NCI-H510A (cell line): ENCODE results near the gene L1CAM.

ENCODE experiments used
- DNase-seq: peaks from one replicate; lab custom pipeline; 2025; lab: John Stamatoyannopoulos, UW

The L1CAM gene

DNA sequence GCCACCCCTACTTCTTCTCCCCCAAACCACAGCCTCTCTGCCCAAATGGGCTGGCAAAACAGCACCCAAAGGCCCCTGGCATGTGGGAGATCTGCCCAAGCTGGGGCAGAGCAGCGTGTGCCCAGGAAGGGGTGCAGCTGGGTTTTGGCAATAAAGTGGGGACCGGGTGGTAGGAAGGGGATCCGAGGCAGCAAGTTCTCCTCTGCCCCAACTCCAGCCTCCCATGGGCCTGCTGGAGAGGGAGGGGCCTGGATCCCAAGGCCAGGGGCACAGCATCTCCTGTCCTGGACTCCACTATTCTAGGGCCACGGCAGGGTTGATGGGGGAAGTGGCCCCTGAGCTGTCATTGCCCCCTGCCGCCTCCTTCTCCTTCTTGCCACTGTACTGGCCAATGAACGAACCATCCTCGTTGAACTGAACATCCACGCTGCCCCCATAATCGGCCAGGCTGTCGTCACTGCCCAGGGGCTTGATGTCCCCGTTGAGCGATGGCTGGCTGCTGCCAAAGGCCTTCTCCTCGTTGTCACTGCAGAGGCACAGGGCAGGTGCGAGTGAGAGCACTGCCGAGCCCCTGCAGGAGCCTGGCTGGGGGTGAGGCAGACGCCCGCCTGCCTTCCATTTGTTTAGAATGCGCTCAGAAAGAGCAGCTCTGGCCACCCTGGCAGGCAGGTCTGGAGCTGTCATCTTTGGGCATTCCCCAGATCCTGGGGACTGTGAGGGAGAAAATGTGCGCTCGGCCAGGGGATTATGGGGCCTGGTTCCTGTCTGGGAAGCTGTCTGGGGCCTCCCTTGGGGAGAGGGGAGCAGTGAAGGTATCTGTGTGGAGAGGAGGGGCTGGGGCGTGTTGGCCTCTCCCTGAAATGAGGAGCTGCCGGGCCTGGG lies 23.4 kb downstream of the L1CAM start:
- no peak for DNase-seq

- no peak for DNase-seq
Measured at GRCh38 chrX:153861733-153862310, 24.2 kb downstream of the L1CAM start.

- DNase-seq, result no peak
Measured at GRCh38 chrX:153861151-153861550, 24.8 kb downstream of the L1CAM start.

DNA sequence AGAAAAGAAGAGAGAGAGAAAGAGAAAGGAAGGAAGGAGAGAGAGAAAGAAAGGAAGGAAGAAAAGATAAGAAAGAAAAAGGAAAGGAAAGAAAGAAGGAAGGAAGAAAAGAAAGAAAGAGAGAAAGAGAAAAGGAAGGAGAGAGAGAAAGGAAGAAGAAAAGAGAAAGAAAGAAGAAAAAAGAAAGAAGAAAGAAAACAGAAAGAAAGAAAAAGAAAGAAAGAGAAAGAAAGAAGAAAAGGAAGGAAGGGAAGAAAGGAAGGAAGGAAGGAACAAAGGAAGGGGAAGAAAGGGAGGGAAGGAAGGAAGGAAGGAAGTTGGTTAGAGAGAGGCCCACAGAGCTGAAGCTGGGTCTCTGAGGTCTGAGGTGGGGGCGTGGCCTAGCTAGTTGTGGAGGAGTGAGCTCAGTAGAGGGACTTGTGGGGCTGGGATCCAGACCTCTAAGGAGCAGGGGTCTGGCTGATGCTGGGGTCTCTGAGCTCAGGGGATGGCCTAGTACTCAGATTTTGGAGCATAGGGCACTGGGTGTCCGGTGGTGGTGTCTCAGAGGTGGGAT lies 28.5 kb downstream of the L1CAM start:
- DNase-seq, result no peak

DNA sequence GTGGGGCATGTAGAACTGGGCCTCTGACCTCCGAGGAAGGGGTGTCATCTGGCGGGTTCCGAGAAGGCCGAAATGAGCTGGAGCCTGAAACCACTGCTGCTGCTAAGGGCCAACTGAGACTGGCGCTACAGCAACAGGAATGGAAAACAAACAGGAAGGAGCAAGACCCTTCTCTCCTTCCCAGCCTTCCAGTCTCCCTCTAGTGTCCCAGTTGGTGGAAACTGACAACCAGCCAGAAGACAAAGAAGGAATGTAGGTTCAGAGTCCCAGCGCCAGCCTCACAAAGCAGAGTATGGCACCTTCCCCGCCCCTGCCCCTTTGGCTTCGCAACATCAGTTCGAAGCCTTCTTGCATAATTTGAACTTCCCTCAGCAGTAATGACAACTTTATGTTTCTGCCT lies 31.3 kb downstream of the L1CAM start:
- DNase-seq, result no peak

DNA sequence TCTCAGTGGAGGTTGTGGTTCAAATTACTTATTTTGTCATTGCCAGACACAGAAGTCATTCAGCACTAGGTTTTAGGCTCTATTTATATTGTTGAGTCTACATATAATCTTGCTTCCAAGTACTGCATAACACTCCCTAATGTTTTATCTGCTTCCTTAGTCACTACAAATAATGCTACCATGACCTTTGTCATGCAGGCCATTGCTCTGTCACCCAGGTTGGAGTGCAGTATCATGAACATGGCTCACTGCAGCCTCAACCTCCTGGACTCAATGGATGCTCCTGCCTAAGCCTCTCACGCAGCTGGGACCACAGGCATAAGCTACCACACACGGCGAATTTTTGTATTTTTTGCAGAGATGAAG lies 32.1 kb downstream of the L1CAM start:
- DNase-seq, result no peak

DNA sequence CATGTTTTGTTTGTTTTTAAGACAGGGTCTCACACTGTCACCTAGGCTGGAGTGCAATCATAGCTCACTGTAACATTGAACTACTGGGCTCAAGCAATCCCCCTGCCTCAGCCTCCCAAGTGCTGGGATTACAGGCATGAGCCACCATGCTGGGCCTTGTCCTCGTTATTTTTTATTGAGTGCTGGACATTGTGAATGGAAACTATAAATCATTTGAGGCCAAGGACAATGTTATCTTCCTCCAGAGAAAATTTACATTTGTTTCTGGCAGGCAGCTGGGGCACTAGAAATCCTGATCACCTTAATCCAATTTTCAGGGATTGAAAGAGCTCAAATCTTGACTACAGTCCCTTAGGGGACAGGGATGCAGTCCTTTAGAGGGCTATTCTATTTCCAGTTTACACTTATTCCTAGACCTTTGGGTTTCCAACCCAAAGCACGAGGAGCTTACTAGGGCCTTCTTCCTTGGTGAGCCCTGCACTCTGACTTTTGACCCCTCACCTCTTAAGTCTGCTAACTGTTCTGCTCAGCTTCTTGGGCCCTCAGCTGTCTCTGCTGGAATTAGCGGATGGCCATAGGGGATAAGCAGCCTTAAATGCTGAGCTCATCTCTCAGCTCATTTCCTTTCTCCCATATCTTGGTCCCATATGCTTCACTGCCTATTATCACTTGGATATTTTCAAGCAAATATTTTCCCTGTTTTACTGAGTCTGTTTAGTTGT lies 32.6 kb downstream of the L1CAM start:
- no peak for DNase-seq

- no peak for DNase-seq
Measured at GRCh38 chrX:153851981-153852380, 34.0 kb downstream of the L1CAM start.

- DNase-seq, result no peak
Measured at GRCh38 chrX:153848325-153848724, 37.6 kb downstream of the L1CAM start.

GRCh38 chrX:153845842-153846241 lies 40.1 kb downstream of the L1CAM start:
- no peak for DNase-seq

DNA sequence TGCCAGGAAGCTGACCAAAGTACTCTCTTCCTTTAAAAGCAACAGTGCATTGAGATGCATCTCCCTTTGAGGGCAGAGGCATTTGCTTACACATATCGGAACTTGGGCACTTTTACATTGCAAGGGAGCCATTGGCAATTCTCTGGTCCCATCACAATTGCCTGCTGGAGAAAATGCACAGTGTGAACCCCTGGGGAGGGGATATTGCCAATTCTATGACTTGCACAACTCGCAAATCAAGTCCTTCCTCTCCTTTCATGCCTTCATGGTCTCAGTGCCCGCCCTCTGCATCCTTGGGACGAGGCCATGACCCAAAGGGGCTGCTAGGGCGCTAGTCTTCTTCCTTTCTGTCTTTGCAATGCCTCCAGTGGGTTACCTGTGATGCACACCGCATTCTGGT lies 40.8 kb downstream of the L1CAM start:
- DNase-seq, result no peak

DNA sequence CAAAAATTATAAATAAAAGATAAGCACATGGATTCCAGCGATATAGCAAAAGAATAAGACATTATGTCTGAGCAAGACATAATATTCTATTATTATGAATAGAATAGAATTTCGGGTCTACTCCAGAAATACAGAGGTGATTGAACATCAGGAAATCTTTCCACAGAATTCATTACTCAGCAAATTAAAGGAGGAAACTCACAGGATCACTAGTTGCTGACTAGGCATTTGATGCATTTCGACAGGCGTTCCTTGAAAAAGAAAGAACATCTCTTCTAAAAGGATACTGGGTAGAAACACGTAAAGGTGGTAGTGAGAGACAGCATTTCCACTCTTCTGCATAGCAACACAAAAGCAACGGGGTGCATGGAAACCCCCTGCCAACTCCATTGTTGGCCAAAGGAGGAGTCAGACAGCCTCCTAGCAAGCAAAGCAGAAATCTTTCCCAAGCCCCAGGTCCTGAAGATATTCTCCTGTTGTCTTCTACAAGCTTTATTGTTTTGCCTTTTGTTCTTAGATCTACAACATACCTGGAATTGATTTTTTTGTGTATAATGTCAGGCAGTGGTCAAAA lies 41.4 kb downstream of the L1CAM start:
- no peak for DNase-seq

DNA sequence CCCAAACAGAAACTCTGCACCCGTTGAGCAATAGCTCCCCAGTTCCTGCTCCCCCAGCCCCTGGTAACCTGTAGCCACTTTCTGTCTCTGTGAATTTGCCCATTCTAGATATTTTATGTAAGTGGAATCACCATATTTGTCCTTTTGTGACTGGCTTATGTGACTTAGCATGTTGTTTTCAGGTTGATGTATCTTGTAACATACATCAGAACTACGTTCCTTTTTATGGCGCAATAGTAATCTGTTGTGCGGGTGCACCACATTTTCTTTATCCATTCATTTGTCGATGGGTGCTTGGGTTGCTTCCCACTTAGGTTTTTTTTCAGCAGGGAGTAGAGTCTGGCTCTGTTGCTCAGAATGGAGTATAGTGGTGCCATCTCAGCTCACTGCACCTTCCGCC lies 49.1 kb downstream of the L1CAM start:
- DNase-seq, result no peak

GRCh38 chrX:153832728-153833127 lies 53.2 kb downstream of the L1CAM start:
- DNase-seq, result no peak

DNA sequence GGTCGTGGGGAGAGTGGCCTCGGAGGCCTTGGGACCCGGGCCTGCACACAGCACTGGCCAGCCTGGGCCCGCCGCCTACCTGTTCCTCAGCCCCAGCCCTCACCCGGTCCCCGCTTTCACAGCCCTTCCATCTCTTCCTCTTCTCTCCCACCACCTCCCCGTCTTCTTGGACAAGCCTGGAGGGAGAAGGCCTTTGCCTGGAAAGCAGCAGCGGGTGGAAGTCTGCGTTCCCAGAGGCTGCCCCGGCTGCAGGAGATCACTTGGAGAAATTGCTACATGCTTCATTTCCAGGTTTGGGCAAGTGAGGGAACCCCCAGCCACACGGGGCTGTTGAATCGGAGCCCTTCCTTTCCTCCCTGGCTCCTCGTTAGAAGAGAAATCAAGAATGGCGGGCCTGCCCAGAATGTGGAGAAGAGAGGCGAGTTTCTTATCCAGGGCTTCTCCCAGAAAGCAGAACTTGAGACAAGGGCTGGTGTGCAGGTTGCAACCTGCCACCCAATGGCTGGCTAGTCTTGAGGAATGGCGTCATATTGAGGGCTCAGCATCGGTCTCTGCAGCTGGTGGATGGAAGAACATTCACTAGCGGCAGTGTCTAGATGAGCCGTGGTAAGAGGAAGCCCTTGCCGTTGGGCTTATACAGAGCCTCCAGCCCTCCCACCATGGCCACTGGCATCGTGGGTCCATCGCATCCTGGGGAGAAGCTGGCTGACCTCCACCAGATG lies 54.4 kb downstream of the L1CAM start:
- DNase-seq, result no peak

DNA sequence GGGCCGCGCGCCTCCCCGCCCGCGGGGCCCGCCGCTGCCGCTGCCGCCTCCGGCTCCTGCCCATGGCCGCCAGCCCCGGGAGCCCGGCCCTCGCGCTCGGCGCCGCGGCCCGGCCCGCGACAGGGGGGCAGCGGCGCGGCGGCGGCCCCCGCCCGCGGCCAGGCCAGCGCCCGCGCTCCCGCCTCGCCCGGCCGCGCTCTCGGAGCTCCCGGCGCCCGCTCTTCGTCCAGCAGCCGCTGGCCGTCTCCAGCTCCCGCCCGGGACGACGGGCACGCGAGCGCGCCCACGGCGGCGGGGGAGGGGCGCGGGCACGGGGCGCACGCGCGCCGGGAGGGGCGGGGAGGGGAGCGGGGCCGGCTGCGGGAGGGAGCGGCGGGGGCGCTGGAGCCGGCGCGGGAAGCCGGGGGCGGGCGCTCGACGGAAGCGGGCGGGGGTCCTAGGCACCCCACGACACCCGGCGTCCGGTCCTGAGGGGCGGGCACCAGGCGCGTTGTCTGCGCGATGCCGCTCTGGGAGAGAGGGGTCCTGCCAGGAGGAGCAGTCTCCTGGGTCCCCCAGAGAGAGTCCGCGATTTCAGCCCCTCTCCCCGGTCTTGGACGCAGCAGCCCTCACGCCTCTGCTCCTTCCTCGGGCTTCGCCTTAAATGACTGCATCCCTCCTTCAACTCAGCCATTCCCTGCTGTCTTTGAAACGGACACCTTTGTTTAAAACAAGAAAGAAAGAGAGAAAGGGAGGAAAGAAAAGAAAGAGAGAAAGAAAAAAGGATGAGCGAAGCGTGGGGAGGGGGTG lies 55.1 kb downstream of the L1CAM start:
- DNase-seq, result no peak

GRCh38 chrX:153829799-153830639 lies 56.0 kb downstream of the L1CAM start, which contains the start of gene PDZD4:
TSS of gene PDZD4 (minus strand) at chrX:153830544. CDS start at chrX:153830298, 246 bp downstream.
- DNase-seq, result no peak

GRCh38 chrX:153829549-153829798 lies 56.5 kb downstream of the L1CAM start:
- no peak for DNase-seq

DNA sequence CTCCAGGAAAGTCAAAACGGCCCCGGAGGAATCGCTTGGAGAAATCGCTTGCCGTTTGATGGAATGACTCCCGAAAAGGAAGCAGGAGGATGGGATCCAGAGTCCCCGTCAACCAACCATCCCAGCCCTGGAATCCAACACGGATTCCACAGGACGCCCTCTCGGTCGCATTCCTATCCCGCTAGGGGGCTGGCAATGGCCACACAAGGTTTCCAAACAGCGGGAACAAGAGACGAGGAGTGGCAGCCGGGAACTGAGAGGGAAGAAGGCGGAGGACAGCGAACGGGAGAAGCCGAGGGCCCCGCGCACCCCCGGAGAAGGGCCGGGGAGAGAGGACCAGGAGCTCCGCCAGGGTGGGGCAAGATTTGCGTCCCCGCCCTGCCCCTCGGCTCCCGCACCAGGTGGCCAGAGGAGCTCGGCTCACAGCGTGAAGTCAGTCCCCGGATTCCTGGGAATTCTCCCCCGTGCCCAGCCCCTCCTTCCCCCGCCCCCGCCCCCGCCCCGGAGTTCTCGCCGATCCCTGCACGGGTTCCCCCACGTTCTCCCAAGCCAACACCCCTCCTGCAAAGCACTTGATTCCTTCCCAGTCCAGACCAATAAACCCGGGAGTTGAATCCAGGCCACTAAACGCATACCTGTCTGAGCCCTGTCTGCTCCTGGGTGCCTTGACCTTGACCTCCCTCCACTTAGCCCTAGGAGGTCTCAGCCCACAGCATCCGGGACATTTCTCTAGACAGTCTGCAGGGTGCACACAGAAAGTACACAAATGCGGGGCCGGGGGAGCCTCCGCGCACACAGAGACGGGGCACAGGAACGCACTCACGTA lies 57.0 kb downstream of the L1CAM start:
- no peak for DNase-seq
